HepG2 (cell line): ENCODE measurements around the gene GUCA1A. TPM values are rescaled to one million over a fixed set of nuclear protein-coding genes. Genes with fewer than 3 reads are reported as not detected.
A peak's percentile ranks its signal among the peaks of the same experiment; 100 is the strongest.

Experiments
- CEBPG ChIP-seq: IDR thresholded peaks from 2 replicates; pipeline ENCODE4 v1.6.1; 2016
- CTCF ChIP-seq: sonication (generic); formaldehyde crosslinking; IDR thresholded peaks from 2 replicates; pipeline ENCODE4 v1.5.0; 2020; ENCODE audit warnings: mild to moderate bottlenecking, missing genetic modification reagents, moderate library complexity
- E2F1 ChIP-seq: sonication (generic); formaldehyde crosslinking; IDR thresholded peaks from 2 replicates; pipeline ENCODE4 v1.5.0; 2020; ENCODE audit warnings: missing genetic modification reagents
- ESRRA ChIP-seq: sonication (generic); formaldehyde crosslinking; IDR thresholded peaks from 2 replicates; pipeline ENCODE4 v1.5.1; 2020; ENCODE audit warnings: mild to moderate bottlenecking, low read depth, missing genetic modification reagents
- FOXP1 ChIP-seq, 2 experiments: fragments of 450-650 bp in 1 of 2; IDR thresholded peaks; 2 replicates each; pipeline ENCODE4 v1.6.1; 2017 to 2018; ENCODE audit warnings: antibody characterized with exemption in 1 of 2
- HMGXB4 ChIP-seq, 2 experiments: sonication (generic) in 1 of 2; formaldehyde crosslinking in 1 of 2; IDR thresholded peaks; 2 replicates each; pipeline versions ENCODE4 v1.4.0 to v1.6.1; 2018 to 2020; ENCODE audit warnings: missing genetic modification reagents in 2 of 2, borderline replicate concordance in 1 of 2, low read depth in 1 of 2, mild to moderate bottlenecking in 1 of 2, missing biosample characterization in 1 of 2
- MYPOP ChIP-seq: sonication (generic); formaldehyde crosslinking; IDR thresholded peaks from 2 replicates; pipeline ENCODE4 v1.8.1; 2023; ENCODE audit warnings: mild to moderate bottlenecking, moderate library complexity, missing genetic modification reagents
- NFATC3 ChIP-seq: sonication (generic); formaldehyde crosslinking; IDR thresholded peaks from 2 replicates; pipeline ENCODE4 v1.5.1; 2020; ENCODE audit warnings: mild to moderate bottlenecking, missing genetic modification reagents
- NRL ChIP-seq: sonication (generic); formaldehyde crosslinking; IDR thresholded peaks from 2 replicates; pipeline ENCODE4 v1.5.0; 2020; ENCODE audit warnings: missing genetic modification reagents, mild to moderate bottlenecking, moderate library complexity, borderline replicate concordance
- RFXANK ChIP-seq: IDR thresholded peaks from 2 replicates; pipeline ENCODE4 v1.6.1; 2016
- SALL1 ChIP-seq: sonication (generic); formaldehyde crosslinking; IDR thresholded peaks from 2 replicates; pipeline ENCODE4 v1.8.0; 2022; ENCODE audit warnings: mild to moderate bottlenecking, missing genetic modification reagents
- SIN3A ChIP-seq: IDR thresholded peaks from 2 replicates; pipeline ENCODE4 v1.6.1; 2011; ENCODE audit warnings: low read depth, mild to moderate bottlenecking, control low read depth, low read length, borderline replicate concordance
- ZNF235 ChIP-seq: sonication (generic); formaldehyde crosslinking; IDR thresholded peaks from 2 replicates; pipeline ENCODE4 v1.8.1; 2023; ENCODE audit warnings: mild to moderate bottlenecking, missing genetic modification reagents, borderline replicate concordance
- ZNF280D ChIP-seq: sonication (generic); formaldehyde crosslinking; IDR thresholded peaks from 2 replicates; pipeline ENCODE4 v1.5.1; 2020; ENCODE audit warnings: mild to moderate bottlenecking, missing genetic modification reagents
- ZNF337 ChIP-seq: sonication (generic); formaldehyde crosslinking; IDR thresholded peaks from 2 replicates; pipeline ENCODE4 v1.5.1; 2020; ENCODE audit warnings: missing genetic modification reagents, low read depth, mild to moderate bottlenecking, borderline replicate concordance
- ZNF441 ChIP-seq: sonication (generic); formaldehyde crosslinking; IDR thresholded peaks from 2 replicates; pipeline ENCODE4 v1.7.0; 2021; ENCODE audit warnings: missing genetic modification reagents, borderline replicate concordance
- ZNF501 ChIP-seq: sonication (generic); formaldehyde crosslinking; IDR thresholded peaks from 2 replicates; pipeline ENCODE4 v1.5.1; 2020; ENCODE audit warnings: mild to moderate bottlenecking, moderate library complexity, missing genetic modification reagents
- ZNF543 ChIP-seq: sonication (generic); formaldehyde crosslinking; IDR thresholded peaks from 2 replicates; pipeline ENCODE4 v1.4.0; 2020; ENCODE audit warnings: mild to moderate bottlenecking, missing genetic modification reagents
- ZNF891 ChIP-seq: sonication (generic); formaldehyde crosslinking; IDR thresholded peaks from 2 replicates; pipeline ENCODE4 v1.5.0; 2020; ENCODE audit warnings: mild to moderate bottlenecking, missing genetic modification reagents
- polyA plus RNA-seq, 8 experiments: library from polyadenylated mRNA; depleted of rRNA in 3 of 8; stranded (reverse) in 7 of 8; unstranded in 1 of 8; fragments of >200 nt; fragmentation: Illumina TruSeq in 4 of 8; extraction: Trizol in 4 of 8; gene quantifications; 2 replicates each; pipeline versions ENCODE4 v1.2.1 to v1.2.3, GENCODE V29; 2011 to 2016; ENCODE audit warnings: low read depth in 4 of 8, missing spikeins in 1 of 8, mixed read lengths in 1 of 8; ENCODE audit not compliant: insufficient read depth in 1 of 8
- total RNA-seq, 5 experiments: library from RNA; depleted of rRNA; stranded (reverse); fragments of >200 nt; fragmentation: Illumina TruSeq; extraction: Trizol; gene quantifications; 2 replicates each; pipeline ENCODE4 v1.2.3, GENCODE V29; 2016; ENCODE audit warnings: low read depth in 1 of 5

GUCA1A gene
- total and polyA plus RNA-seq, 2 of the 13 experiments (the other 11 are each of a cell fraction or from before 2014, with no cell fraction given), result not detected

GRCh38 chr6:42136508-42137193 is 36.5 kb upstream of the GUCA1A start (continued):
- peak; percentile 68 for TF ChIP-seq CTCF
- TF ChIP-seq ZNF280D (CRISPR knock-in tag), result 0 out of 2 replicates have a peak, but pooled peaks have one; percentile 15
- TF ChIP-seq ZNF235 (CRISPR knock-in tag), result no peak
- TF ChIP-seq HMGXB4 (CRISPR knock-in tag; IDR thresholded peaks at IDR 0.05; ENCODE audit: borderline replicate concordance in 1 of 2, low read depth in 1 of 2), result peak in 1 of 2 experiments; percentile 37; a peak in 1 of 4 replicates
- peak; percentile 72; the same call in 1 of the 2 replicates for TF ChIP-seq NRL
- no peak for TF ChIP-seq ZNF337
- TF ChIP-seq ZNF441 (CRISPR knock-in tag), result peak; percentile 53; the same call in 1 of the 2 replicates
- no peak for TF ChIP-seq E2F1
- TF ChIP-seq NFATC3 (CRISPR knock-in tag), result no peak
- TF ChIP-seq SIN3A, result peak; percentile 23; the same call in 1 of the 2 replicates
- no peak for TF ChIP-seq ESRRA (CRISPR knock-in tag)
- peak; percentile 26; the same call in 1 of the 2 replicates for TF ChIP-seq ZNF891
- TF ChIP-seq FOXP1 (IDR thresholded peaks at IDR 0.05), result no peak
- TF ChIP-seq FOXP1 (CRISPR knock-in tag; IDR thresholded peaks at IDR 0.05), result 0 out of 2 replicates have a peak, but pooled peaks have one; percentile 22
- peak; percentile 27; the same call in 1 of the 2 replicates for TF ChIP-seq SALL1 (CRISPR knock-in tag)
- peak; percentile 4; the same call in 1 of the 2 replicates for TF ChIP-seq CEBPG (CRISPR knock-in tag)
- TF ChIP-seq ZNF543 (CRISPR knock-in tag), result no peak
- peak; percentile 69; the same call in 1 of the 2 replicates for TF ChIP-seq MYPOP (CRISPR knock-in tag)
- peak; percentile 55 for TF ChIP-seq ZNF501 (CRISPR knock-in tag)
- no peak for TF ChIP-seq RFXANK (CRISPR knock-in tag)
